ENCODE measurements around the gene AQP12A.
"Not testable (repeated sequence)": the region's sequence is repeated elsewhere in the genome, so short reads cannot be mapped to it uniquely, and the experiment has no call there.

DNA sequence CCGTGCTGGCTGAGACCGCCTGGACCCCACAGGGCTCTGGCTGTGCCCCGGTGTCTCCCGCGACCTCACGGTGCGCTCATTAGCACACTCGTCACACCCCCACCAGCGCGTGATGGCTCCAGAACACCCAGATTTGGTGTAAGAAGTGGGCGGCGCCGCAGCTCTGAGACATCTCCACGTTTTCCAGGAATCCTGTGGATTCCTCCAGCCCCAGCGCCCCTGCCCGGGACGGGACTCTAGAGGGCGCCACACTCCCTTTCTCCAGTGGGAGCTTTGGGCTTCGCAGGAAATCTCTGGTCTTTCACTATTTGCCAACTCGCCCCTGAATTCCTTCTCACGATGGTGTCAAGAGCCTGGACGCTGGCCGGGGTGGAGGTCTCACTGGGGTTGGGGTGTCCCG is 16.3 kb upstream of the AQP12A start:
- TF ChIP-seq, protein P1, sequence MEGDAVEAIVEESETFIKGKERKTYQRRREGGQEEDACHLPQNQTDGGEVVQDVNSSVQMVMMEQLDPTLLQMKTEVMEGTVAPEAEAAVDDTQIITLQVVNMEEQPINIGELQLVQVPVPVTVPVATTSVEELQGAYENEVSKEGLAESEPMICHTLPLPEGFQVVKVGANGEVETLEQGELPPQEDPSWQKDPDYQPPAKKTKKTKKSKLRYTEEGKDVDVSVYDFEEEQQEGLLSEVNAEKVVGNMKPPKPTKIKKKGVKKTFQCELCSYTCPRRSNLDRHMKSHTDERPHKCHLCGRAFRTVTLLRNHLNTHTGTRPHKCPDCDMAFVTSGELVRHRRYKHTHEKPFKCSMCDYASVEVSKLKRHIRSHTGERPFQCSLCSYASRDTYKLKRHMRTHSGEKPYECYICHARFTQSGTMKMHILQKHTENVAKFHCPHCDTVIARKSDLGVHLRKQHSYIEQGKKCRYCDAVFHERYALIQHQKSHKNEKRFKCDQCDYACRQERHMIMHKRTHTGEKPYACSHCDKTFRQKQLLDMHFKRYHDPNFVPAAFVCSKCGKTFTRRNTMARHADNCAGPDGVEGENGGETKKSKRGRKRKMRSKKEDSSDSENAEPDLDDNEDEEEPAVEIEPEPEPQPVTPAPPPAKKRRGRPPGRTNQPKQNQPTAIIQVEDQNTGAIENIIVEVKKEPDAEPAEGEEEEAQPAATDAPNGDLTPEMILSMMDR (conservative IDR thresholded peaks at IDR 0.05; ENCODE audit: low read depth in 2 of 2) = not testable (repeated sequence)
- TF ChIP-seq, protein P2, sequence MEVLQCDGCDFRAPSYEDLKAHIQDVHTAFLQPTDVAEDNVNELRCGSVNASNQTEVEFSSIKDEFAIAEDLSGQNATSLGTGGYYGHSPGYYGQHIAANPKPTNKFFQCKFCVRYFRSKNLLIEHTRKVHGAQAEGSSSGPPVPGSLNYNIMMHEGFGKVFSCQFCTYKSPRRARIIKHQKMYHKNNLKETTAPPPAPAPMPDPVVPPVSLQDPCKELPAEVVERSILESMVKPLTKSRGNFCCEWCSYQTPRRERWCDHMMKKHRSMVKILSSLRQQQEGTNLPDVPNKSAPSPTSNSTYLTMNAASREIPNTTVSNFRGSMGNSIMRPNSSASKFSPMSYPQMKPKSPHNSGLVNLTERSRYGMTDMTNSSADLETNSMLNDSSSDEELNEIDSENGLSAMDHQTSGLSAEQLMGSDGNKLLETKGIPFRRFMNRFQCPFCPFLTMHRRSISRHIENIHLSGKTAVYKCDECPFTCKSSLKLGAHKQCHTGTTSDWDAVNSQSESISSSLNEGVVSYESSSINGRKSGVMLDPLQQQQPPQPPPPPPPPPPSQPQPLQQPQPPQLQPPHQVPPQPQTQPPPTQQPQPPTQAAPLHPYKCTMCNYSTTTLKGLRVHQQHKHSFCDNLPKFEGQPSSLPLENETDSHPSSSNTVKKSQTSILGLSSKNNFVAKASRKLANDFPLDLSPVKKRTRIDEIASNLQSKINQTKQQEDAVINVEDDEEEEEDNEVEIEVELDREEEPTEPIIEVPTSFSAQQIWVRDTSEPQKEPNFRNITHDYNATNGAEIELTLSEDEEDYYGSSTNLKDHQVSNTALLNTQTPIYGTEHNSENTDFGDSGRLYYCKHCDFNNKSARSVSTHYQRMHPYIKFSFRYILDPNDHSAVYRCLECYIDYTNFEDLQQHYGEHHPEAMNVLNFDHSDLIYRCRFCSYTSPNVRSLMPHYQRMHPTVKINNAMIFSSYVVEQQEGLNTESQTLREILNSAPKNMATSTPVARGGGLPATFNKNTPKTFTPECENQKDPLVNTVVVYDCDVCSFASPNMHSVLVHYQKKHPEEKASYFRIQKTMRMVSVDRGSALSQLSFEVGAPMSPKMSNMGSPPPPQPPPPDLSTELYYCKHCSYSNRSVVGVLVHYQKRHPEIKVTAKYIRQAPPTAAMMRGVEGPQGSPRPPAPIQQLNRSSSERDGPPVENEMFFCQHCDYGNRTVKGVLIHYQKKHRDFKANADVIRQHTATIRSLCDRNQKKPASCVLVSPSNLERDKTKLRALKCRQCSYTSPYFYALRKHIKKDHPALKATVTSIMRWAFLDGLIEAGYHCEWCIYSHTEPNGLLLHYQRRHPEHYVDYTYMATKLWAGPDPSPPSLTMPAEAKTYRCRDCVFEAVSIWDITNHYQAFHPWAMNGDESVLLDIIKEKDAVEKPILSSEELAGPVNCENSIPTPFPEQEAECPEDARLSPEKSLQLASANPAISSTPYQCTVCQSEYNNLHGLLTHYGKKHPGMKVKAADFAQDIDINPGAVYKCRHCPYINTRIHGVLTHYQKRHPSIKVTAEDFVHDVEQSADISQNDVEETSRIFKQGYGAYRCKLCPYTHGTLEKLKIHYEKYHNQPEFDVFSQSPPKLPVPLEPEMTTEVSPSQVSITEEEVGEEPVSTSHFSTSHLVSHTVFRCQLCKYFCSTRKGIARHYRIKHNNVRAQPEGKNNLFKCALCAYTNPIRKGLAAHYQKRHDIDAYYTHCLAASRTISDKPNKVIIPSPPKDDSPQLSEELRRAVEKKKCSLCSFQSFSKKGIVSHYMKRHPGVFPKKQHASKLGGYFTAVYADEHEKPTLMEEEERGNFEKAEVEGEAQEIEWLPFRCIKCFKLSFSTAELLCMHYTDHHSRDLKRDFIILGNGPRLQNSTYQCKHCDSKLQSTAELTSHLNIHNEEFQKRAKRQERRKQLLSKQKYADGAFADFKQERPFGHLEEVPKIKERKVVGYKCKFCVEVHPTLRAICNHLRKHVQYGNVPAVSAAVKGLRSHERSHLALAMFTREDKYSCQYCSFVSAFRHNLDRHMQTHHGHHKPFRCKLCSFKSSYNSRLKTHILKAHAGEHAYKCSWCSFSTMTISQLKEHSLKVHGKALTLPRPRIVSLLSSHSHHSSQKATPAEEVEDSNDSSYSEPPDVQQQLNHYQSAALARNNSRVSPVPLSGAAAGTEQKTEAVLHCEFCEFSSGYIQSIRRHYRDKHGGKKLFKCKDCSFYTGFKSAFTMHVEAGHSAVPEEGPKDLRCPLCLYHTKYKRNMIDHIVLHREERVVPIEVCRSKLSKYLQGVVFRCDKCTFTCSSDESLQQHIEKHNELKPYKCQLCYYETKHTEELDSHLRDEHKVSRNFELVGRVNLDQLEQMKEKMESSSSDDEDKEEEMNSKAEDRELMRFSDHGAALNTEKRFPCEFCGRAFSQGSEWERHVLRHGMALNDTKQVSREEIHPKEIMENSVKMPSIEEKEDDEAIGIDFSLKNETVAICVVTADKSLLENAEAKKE (CRISPR knock-in tag; IDR thresholded peaks at IDR 0.05) = not testable (repeated sequence)
- TF ChIP-seq, protein P3, sequence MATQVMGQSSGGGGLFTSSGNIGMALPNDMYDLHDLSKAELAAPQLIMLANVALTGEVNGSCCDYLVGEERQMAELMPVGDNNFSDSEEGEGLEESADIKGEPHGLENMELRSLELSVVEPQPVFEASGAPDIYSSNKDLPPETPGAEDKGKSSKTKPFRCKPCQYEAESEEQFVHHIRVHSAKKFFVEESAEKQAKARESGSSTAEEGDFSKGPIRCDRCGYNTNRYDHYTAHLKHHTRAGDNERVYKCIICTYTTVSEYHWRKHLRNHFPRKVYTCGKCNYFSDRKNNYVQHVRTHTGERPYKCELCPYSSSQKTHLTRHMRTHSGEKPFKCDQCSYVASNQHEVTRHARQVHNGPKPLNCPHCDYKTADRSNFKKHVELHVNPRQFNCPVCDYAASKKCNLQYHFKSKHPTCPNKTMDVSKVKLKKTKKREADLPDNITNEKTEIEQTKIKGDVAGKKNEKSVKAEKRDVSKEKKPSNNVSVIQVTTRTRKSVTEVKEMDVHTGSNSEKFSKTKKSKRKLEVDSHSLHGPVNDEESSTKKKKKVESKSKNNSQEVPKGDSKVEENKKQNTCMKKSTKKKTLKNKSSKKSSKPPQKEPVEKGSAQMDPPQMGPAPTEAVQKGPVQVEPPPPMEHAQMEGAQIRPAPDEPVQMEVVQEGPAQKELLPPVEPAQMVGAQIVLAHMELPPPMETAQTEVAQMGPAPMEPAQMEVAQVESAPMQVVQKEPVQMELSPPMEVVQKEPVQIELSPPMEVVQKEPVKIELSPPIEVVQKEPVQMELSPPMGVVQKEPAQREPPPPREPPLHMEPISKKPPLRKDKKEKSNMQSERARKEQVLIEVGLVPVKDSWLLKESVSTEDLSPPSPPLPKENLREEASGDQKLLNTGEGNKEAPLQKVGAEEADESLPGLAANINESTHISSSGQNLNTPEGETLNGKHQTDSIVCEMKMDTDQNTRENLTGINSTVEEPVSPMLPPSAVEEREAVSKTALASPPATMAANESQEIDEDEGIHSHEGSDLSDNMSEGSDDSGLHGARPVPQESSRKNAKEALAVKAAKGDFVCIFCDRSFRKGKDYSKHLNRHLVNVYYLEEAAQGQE (IDR thresholded peaks at IDR 0.05; ENCODE audit: unreplicated experiment) = not testable (repeated sequence)
- TF ChIP-seq JUNB (IDR thresholded peaks at IDR 0.05; ENCODE audit: unreplicated experiment); NANOG (IDR thresholded peaks at IDR 0.05; ENCODE audit: borderline replicate concordance); POLR2AphosphoS5 (IDR thresholded peaks at IDR 0.05; ENCODE audit: low read depth); EZH2 (IDR thresholded peaks at IDR 0.05; ENCODE audit: low read depth, unreplicated experiment); EZH2phosphoT487 (IDR thresholded peaks at IDR 0.05; ENCODE audit: unreplicated experiment); CREB1 (CRISPR knock-in tag; IDR thresholded peaks at IDR 0.05; ENCODE audit: low read depth); STAT1 (IDR thresholded peaks at IDR 0.05; ENCODE audit: unreplicated experiment); ZNF114 (CRISPR knock-in tag; IDR thresholded peaks at IDR 0.05): not testable (repeated sequence)
- TF ChIP-seq, protein P4, sequence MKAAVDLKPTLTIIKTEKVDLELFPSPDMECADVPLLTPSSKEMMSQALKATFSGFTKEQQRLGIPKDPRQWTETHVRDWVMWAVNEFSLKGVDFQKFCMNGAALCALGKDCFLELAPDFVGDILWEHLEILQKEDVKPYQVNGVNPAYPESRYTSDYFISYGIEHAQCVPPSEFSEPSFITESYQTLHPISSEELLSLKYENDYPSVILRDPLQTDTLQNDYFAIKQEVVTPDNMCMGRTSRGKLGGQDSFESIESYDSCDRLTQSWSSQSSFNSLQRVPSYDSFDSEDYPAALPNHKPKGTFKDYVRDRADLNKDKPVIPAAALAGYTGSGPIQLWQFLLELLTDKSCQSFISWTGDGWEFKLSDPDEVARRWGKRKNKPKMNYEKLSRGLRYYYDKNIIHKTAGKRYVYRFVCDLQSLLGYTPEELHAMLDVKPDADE (IDR thresholded peaks at IDR 0.05) = not testable (repeated sequence)
